HG02623 (cell line): ENCODE results near the gene ISLR.

Experiments used
- ATAC-seq: cut with Tn5 transposase; IDR thresholded peaks from one replicate; pipeline ENCODE4 v1.9.1; 2021; ENCODE audit warnings: moderate library complexity; ENCODE audit not compliant: unreplicated experiment

Gene ISLR

GRCh38 chr15:74170875-74171578 is 2.5 kb upstream of the ISLR start:
- ATAC-seq, result no peak

- no peak for ATAC-seq
Observed at GRCh38 chr15:74171965-74172541, 1.5 kb upstream of the ISLR start.

- no peak for ATAC-seq
Observed at GRCh38 chr15:74172701-74173379, 670 bp upstream of the ISLR start.

GRCh38 chr15:74174219-74174957 is 878 bp downstream of the ISLR start:
- ATAC-seq, result no peak

- no peak for ATAC-seq
Observed at GRCh38 chr15:74174958-74175253, 1.4 kb downstream of the ISLR start.

- no peak for ATAC-seq
Observed at GRCh38 chr15:74175271-74176191, 2.0 kb downstream of the ISLR start.

GRCh38 chr15:74176262-74177214 is 3.0 kb downstream of the ISLR start:
- ATAC-seq, result no peak

GRCh38 chr15:74178326-74179100 is 5.0 kb downstream of the ISLR start:
- ATAC-seq, result no peak

- ATAC-seq, result no peak
Observed at GRCh38 chr15:74179101-74179841, 5.8 kb downstream of the ISLR start.

GRCh38 chr15:74179983-74180880 is 6.7 kb downstream of the ISLR start:
- ATAC-seq, result no peak

- ATAC-seq, result no peak
Observed at GRCh38 chr15:74180881-74181602, 7.5 kb downstream of the ISLR start.

- no peak for ATAC-seq
Observed at GRCh38 chr15:74182131-74182530, 8.6 kb downstream of the ISLR start.

- ATAC-seq, result no peak
Observed at GRCh38 chr15:74184582-74185091, 11.1 kb downstream of the ISLR start.

- ATAC-seq, result no peak
Observed at GRCh38 chr15:74185710-74186348, 12.3 kb downstream of the ISLR start.

GRCh38 chr15:74188216-74188615 is 14.7 kb downstream of the ISLR start:
- ATAC-seq, result no peak

GRCh38 chr15:74191798-74192197 is 18.3 kb downstream of the ISLR start:
- ATAC-seq, result no peak
